GM21526 (cell line): ENCODE data around the gene ETV6.
"Not testable (repeated sequence)": the region's sequence is repeated elsewhere in the genome, so short reads cannot be mapped to it uniquely, and the experiment has no call there.

Source experiments
- ATAC-seq: cut with Tn5 transposase; IDR thresholded peaks from one replicate; pipeline ENCODE4 v1.9.1; 2021; ENCODE audit warnings: moderate library complexity; ENCODE audit not compliant: unreplicated experiment, low FRiP score

Gene ETV6

GRCh38 chr12:11895421-11896078 lies 246.1 kb downstream of the ETV6 start:
- no peak for ATAC-seq

DNA sequence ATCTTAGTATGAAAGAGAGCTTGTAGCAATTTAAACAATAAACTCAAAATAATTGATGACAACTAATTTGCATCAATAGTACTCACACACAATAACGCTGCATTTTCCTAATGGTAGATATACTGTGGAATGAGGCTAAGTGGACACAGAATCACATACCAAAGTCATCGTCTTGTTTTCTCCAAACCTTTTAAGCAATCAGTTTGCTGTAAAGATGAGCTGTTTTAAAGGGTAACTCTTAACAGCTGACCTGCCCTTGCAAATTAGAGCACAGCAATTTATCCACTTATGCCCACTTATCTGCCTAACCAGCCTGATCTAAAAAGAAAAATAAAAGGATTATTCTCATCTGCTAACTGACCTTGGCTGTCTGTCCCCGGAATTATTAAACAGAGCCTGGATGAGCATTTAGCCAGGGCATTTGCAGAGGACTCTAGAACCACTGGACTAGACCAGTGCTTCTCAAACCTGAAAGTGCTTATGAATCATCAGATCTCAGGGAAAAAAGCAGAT lies 247.0 kb downstream of the ETV6 start:
- no peak for ATAC-seq

GRCh38 chr12:11897923-11898322 lies 248.4 kb downstream of the ETV6 start:
- no peak for ATAC-seq

GRCh38 chr12:11901701-11902524 lies 252.4 kb downstream of the ETV6 start:
- ATAC-seq: no peak

DNA sequence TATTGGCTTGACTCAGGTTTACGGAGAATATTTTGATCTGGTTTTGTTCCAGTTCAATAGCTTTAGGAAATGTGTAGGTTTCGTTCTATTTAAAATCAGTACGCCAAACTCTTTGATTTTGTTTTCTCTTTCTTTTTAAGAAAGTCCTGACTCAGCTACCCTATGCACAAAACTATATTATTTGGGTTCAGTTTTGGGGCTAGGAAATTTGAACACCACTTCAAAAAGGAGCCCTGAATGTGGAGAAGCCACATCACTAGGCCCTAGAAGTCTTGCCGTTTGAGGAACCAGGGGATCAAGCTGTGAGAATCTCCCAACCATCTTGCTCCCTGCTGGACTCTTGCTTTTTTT lies 253.0 kb downstream of the ETV6 start:
- ATAC-seq: no peak

- ATAC-seq: no peak
Measured at GRCh38 chr12:11904124-11904523, 254.7 kb downstream of the ETV6 start.

DNA sequence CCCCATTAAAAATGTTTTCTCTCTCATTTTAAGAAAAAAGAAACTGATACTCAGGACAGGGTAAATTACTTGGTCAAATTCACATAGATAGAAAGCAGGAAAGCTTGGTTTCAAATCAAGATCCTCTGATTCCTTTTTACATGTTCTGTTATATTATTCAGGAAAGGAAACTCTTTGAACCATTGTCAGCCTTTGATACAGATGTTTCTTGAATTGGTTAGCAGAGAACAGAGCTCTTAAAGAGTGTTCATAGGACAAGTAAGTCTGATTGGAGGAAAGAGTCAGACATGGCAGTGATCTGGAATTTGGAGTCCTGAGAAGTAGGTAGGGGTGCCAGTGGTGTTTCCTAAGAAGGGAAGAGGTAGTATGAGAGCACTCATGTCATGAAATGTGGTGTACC lies 256.1 kb downstream of the ETV6 start:
- no peak for ATAC-seq

- no peak for ATAC-seq
Measured at GRCh38 chr12:11906286-11906935, 256.9 kb downstream of the ETV6 start.

DNA sequence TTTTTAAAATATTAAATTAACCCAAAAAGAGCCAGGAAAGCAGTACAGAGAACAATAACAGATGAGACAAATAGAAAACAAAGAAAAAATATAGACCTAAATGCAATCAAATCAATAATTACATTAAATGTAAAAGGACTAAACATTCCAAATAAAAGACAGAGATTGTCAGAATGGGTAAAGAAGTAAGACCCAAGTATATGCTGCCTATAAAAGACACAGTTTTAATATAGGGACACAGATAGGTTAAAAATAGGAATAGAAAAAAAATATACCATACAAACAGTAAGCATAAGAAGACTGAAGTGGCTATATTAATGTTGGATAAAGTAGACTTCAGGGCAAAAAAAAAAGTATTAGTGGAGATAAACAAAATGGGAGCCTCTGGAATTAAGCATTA lies 258.2 kb downstream of the ETV6 start:
- no peak for ATAC-seq

DNA sequence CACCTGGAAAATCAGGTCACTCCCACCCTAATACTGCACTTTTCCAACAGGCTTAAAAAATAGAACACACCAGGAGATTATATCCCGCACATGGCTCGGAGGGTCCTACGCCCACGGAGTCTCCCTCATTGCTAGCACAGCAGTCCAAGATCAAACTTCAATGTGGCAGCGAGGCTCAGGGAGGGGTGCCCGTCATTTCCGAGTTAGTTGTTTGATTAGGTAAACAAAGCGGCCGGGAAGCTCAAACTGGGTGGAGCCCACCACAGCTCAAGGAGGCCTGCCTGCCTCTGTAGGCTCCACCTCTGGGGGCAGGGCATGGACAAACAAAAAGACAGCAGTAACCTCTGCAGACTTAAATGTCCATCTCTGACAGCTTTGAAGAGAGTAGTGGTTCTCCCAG lies 259.9 kb downstream of the ETV6 start:
- not testable (repeated sequence) for ATAC-seq

DNA sequence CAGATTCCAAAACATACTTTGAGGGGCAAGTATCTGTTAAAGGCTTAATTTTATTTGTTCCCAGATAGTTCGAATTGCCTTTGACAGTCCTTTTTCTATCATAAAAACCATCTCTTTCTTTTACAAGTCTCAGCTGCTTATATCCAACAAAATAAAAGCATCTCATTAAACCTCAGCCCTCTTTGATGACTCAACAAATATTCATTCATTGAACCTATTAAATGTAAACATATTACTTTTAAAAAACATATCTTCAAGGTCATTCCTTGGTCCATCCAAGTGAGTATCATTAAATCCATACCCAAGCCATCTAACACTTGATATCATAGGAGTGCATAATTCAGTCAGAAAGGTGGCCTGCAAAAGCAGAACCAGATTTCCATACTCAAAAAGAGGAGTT lies 266.6 kb downstream of the ETV6 start:
- ATAC-seq: no peak

DNA sequence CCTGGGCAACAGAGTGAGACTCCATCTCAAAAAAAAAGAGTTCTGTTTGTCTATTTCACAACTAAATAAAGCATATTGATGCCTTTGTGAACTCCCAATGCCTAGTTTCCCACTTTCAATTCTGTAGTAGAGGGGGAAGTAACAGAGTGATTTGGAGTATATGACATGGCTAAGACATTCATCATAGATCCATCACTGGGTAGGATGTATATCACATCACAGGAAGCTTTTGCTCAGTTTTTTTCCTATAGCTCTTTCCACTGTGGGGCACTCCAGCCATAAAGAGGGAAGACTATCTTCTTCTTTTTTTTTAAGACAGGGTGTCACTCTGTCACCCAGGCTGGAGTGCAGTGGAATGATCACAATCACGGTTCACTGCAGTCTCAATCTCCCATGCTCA lies 267.3 kb downstream of the ETV6 start:
- no peak for ATAC-seq

GRCh38 chr12:11917501-11917900 lies 268.0 kb downstream of the ETV6 start:
- ATAC-seq: no peak

DNA sequence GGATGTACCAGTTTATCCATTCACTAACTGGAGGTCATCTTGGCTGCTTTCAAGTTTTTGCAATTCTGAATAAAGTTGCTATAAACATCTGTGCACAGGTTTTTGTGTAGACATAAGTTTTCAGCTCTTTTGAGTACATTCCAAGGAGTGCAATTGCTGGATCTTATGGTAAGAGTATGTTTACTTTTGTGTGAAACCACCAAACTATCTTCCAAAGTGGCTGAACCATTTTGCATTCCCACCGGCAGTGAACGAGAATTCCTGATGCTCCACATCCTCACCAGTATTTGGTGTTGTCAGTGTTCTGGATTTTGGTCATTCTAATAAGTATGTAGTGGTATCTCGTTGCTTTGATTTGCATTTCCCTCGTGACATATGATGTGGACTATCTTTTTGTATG lies 270.8 kb downstream of the ETV6 start:
- no peak for ATAC-seq

DNA sequence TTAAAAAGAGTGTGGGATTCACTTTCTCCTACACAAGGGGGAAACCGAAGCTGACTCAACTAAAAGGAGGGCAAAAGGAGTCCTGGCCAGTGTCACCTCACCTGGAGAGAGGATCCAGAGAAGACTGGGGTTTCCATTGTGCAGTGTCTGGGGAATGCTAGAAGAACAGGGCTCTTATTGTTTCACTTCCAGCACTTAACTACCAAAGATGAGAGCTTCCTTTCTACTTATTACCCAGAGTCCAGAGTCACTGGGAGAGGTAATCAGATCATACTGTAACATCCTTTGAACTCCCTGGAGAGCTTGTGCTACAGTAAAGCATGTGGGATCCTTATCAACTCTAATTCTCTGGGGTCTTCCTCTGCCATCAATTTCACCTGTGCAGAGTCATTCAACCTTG lies 272.9 kb downstream of the ETV6 start:
- no peak for ATAC-seq

- no peak for ATAC-seq
Measured at GRCh38 chr12:11923067-11923466, 273.6 kb downstream of the ETV6 start.

DNA sequence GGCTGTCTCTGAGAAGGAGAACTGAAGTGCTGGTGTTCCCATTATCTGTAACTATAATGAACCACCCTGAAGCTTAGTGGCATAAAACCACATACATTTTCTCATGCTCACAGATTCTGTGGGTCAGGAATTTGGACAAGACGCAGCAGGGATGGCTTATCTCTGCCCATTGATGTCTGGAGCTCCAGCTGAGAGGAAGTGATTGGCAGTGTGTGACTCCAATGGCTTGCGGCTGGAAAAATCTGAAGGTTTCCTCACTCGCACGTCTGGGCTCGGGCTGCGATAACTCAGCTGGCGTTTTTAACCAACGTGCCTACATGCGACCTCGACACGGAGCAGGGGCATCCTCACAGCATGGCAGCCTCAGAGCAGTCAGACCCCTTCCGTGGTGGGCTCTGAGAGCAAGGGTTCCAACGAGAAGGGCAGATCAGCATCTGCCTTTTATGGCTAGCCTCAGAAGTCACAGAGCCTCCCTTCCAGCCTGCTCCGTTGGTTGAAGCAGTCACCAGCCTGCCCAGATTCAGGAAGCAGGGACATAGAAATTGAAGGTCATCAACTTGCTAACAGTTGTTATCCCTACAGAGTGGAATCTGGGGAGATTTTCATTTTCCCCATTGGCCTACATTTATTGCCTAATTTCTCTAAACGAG lies 277.9 kb downstream of the ETV6 start:
- no peak for ATAC-seq

DNA sequence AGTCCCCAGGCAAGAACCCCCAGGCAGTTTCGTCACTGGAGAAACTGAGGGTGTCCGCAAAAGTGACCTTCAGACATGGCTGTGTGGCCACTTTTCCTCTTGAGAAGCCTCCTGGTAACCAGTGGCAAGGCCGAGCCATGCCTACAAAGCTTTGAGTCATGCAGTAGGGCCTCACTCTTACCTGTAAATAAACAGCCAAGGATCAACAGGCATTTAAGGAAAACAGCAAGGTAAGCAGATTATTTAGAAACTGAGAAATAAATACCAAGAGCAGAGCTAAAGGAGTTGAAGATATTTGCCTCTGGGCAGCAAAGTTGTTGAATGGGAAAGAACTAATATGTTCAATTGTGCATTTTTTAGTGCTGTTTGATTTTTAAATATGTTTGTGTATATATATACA lies 280.2 kb downstream of the ETV6 start:
- ATAC-seq: no peak

DNA sequence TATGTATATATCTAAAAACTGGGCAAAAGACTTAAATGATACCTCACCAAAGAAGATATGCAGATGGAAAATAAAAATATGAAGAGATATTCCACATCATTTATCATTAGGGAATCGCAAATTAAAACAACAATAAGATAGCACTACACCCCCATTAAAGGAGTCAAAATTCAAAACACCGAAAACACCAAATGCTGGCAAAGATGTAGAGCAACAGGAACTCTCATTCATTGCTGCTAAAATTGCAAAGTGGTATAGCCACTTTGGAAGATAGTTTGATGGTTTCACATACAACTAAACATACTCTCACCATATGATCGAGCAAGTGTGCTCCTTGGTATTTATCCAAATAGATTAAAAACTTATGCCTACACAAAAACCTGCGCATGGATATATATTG lies 289.7 kb downstream of the ETV6 start:
- no peak for ATAC-seq

DNA sequence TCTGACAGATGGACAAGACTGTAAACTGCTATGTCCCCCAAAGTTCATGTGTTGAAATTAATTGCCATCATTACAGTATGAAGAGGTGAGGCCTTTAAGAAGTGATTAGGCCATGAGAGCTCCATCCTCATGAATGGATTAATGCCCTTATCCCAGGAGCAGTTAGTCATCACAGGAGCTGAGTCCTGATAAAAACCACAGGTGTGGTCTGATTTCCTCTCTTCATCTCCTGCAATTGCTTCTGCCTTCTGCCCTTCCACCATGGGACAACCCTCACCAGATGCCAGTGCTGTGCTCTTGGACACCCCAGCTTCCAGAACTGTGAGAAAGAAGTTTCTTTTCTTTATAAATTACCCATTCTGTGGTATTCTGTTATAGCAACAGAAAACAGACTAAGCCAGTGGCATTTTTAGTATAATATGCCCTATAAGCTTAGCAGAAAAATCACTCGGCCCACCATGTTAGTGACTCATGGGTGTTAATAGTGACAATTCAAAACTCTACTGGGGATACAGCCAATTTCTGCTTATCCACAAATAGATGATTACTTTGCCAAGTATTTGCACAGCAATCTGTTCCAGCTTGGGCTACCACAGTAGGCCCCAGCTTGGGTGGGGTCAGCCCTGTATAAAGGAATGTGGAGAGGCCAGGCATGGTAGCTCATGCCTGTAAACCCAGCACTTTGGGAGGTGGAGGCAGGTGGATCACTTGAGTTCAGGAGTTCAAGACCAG lies 292.3 kb downstream of the ETV6 start:
- ATAC-seq: no peak
